GM13976 (cell line): ENCODE results near the gene NT5E.

Experiments
- DNase-seq: peaks from one replicate; pipeline ENCODE4 v3.0.0; 2012; ENCODE audit warnings: low spot score
- CTCF ChIP-seq: IDR thresholded peaks from 2 replicates; pipeline ENCODE4 v1.5.1; 2012; ENCODE audit warnings: borderline replicate concordance, mild to moderate bottlenecking; ENCODE audit not compliant: insufficient read depth; ENCODE audit errors: extremely low read depth, missing control alignments, control extremely low read depth
- in situ Hi-C: fragments of 300-500 bp; cut with MboI; formaldehyde crosslinking; loops from one replicate; pipeline ENCODE4 v1.12.0; 2022; ENCODE audit warnings: low sequenced_read_pairs, mixed read lengths, inconsistent platforms; ENCODE audit not compliant: unreplicated experiment

NT5E gene

GRCh38 chr6:85461798-85462170, 11.9 kb downstream of the NT5E start:
- in situ Hi-C loops, result no loop called here
- DNase-seq, result no peak
- no peak for TF ChIP-seq CTCF

- DNase-seq, result no peak
- TF ChIP-seq CTCF, result no peak
- in situ Hi-C loops, result no loop called here
These were observed 12.8 kb downstream of the NT5E start for GRCh38 chr6:85462673-85463072.

- no peak for DNase-seq
- TF ChIP-seq CTCF, result no peak
- in situ Hi-C loops, result no loop called here
These were observed 13.9 kb downstream of the NT5E start for GRCh38 chr6:85463621-85464259.

GRCh38 chr6:85464260-85464644, 14.4 kb downstream of the NT5E start:
- in situ Hi-C loops, result no loop called here
- TF ChIP-seq CTCF, result no peak
- no peak for DNase-seq

GRCh38 chr6:85464722-85465150, 14.9 kb downstream of the NT5E start:
- TF ChIP-seq CTCF, result no peak
- DNase-seq, result no peak
- in situ Hi-C loops, result no loop called here

- in situ Hi-C loops, result no loop called here
- no peak for DNase-seq
- TF ChIP-seq CTCF, result no peak
These were observed 15.9 kb downstream of the NT5E start for GRCh38 chr6:85465762-85466161.
